CD4-positive, alpha-beta T cell treated with Interleukin-15 for 4 hours (primary cell): Measurements from ENCODE around the gene HOXA7.

Experiments used
- DNase-seq: peaks from one replicate; pipeline ENCODE4 v3.0.0-alpha.2; 2020; ENCODE audit warnings: low spot score

The HOXA7 gene

DNA sequence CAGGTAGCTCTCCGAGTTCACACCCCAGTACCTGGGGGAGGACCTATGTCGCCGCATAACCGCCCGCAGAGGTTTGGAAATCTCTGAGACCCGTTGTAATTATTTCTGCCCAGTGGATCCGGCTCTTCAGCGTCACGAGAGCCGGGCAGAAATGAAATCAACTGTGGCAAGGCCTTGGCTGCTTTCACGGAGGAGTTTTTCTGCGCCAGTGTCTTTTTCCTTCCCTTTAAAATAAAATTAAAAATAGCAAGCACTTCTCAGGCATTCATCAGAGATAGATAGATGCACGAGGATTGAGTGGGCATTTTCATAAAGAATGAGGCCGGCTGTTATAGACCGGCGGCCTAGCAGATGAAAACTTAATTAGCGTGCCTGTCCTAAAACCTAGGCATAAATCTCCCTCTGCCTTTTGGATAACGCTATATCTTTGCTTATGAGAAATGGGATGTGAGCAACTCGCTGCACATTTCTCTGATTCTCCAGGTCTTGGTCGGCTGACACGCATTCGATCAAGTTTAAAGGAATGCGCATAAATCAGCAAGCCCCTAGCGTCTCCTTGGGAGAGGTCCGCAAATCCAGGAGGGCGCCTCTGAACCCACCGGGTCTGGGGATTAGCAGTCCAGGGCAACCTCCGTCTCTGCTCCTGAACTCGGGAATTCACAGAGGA is 37.0 kb upstream of the HOXA7 start:
- DNase-seq: no peak

DNA sequence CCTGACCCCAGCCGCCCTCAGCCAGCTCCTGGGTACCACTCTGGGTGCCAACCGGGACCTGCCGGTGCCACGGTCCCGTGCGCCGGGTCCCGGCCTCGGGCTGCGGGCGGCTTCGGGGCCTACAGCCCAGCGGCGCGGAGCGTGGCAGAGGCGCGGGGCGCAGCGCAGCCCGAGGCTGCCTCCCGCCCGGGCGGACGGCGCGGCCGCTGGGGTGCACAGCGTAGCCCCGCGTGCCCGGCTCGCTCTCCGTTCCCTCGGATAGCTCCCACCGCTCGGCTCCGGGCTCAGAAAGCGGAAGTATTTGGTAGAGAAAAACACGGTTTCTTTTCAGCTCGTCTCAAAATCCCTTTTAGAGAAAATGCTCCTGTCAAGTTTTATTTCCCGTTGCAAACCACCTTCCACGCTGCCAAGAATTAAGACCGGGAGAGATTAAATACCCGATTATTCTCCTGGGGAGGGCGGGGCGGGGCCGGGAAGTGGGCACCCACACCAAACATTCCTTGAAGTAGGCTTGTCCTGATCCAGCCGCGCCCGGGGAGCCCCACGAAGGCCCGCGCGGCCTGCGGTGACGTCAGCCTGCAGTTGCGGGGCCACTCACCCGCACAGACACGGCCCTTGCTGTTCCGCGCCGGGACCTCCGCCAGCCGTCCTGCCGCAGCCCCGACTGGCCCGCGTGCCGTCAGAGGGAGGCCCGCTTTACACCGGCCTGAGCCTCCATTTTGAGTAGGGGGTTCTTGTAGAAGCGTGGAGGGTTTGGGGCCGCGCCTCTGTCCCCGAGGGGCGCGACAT is 36.3 kb upstream of the HOXA7 start:
- DNase-seq: no peak

DNA sequence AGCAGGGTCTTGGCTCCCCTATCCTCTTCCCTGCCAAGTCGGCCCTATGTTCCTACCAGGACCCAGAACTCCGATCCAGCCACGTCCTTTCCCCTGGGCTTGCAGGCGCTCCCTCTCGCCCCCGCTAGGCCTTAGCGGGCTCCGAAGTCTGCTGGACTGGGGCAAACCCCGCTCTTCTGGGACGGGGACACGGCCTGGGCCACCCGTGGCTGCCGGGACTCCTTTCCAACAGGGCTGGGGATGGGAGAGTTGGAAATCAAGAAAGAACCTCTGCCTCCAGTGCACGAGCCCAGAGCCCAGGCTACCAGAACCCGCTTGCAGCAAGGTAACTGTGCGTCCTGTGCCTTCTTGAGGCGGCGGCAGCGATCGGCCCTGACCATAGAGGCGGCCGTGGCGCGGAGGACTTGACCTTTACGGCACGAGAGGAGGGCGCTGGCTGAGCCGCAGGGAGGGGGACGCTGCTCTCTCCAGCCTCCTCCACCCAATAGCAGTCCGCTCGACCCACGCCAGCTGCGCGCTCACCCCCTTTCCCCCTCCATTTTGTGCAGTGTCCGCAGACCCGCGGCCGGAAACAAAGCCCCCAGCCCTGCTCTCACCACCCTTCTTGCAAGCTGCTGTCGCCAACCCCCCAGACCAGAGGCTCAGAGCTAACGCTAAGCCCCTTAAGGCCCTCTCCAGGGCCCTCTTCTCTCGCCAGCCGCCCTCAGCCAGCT is 35.5 kb upstream of the HOXA7 start:
- DNase-seq: no peak

DNA sequence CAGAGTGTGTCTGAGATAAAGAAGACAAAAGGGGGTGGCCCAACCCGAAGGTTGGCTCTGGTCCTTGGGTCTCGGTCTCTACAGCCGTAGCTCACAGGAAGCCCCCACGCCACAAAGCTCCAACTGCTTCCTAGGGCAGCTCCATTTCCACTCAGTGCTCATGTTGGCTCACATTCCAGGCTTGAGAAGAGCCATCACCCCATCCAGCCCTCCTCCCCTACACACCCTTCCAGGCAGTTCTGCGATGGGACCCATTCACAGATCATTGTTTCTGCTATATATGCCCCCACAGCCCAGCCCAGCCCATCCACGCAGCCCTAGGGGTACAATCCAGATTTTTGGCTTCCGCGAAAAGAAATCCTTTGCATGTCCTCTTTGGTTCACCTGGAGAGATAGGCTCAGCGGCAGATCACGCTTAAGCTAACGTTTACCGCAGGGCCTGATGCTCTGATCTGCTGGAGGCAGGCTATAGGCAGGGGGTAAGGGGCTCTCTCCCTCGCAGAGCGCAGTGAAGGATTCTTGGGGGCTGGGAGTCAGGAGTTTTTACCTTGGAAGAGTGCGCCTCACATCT is 34.8 kb upstream of the HOXA7 start:
- no peak for DNase-seq

DNA sequence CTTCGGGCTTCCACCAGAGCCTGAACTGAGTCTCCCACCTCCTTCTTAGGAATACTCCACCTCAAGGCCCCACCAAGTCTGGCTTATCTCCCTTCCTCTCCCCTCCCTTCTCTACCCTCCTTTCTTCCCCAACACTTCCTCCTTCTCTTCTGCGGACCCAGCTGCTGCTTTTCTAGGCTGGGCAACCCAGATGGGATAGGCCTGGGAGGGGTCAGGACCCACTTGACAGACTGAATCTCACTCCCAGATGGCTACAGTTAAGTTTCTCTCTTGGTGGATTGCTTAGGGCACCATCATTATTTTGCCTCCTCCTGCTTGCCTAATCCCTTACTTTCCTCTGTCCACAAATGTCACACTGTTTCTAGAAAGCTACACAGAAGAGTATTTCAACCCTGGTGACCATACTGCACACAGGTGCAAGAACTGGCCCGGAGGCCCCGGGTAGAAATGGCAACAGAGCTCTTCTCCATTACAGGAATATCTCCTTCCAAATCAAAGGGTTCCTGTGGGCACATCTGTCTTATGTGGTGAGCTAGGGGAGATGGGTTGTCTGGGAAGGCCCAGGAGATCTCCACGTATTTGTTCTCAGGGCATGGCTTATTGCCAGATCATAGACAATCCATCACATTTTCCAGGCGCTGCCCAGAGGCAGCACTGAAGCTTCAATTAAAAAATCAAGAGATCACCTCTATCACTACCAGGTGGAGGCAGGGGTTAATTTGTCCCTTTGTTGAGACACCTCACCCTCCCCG is 33.7 kb upstream of the HOXA7 start:
- no peak for DNase-seq

DNA sequence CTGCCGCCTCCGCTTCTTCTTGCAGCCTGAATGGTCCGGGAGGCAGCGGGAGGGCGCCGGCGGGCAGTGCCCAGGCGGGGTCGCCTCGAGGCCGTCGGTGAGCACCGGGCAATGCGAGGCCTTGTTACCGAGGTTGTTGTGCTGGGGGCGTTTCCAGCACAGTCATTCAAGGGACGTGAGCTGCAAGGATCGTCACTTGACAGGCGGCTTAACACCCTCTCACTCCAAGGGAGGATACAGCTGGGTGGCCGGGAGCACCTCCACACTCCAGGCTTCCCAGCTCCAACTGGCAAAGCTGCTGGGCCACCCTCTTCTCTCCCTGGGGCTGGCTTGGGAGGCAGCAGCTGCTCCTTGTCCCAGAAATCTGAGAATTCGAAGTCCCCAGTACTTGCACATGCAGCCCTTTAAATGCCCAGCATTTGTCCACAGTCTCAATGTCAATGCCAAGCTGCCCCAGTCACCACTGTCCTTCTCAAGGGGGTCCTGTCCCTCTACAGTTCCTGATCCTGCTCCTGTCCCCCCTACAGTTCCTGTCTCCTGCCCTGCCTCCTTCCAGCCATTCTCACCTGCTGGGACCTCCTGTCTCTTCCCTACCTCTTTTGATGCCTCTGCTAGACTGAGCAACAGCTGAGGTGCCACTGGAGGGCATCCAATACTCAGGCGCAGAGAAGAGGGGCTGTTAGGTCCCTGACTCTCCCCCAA is 33.0 kb upstream of the HOXA7 start:
- DNase-seq: no peak

DNA sequence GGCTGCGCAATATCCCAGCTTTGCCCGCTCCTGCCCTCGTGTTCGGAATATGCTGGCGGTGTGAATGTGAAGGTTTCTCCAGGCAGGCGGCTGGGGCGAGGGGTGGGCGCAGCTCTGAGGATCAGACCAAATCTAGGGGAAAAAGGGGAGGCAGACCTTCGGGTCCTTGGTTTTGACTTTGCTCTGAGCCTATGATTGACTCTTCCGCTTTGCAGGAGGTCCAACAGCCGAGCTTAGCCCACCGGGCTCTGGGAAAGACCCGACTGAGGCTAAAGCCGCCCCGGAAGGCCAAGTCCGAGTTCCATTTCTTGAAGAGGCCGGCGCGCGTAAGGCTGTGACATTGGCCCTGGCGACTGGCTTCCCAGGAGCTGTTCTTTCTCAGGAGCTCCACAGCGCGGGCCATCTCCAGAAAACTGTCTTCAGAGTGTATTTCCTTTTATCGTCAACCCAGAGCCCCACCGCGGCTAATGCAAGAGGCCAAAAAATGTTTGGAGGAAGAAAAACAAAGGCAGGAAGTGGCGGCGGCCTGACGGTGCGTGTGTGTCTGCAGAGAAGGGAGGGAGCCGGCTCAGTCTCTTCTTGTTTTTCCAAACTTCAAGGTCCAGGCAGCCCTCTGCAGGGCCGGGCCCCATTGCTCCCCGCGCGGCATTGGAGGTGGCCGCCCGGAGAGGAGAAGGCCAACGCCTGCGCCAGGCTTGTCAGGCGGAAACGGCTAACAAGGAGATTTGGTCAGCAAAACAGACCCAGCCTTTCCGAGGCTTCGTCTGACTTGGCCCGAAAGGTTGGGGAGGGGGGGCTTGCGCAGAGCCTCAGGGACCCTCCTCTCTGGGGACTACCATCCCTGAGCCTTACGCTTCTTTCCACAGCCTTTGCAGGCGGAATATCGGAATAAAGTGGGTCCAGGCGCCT is 32.2 kb upstream of the HOXA7 start:
- no peak for DNase-seq

DNA sequence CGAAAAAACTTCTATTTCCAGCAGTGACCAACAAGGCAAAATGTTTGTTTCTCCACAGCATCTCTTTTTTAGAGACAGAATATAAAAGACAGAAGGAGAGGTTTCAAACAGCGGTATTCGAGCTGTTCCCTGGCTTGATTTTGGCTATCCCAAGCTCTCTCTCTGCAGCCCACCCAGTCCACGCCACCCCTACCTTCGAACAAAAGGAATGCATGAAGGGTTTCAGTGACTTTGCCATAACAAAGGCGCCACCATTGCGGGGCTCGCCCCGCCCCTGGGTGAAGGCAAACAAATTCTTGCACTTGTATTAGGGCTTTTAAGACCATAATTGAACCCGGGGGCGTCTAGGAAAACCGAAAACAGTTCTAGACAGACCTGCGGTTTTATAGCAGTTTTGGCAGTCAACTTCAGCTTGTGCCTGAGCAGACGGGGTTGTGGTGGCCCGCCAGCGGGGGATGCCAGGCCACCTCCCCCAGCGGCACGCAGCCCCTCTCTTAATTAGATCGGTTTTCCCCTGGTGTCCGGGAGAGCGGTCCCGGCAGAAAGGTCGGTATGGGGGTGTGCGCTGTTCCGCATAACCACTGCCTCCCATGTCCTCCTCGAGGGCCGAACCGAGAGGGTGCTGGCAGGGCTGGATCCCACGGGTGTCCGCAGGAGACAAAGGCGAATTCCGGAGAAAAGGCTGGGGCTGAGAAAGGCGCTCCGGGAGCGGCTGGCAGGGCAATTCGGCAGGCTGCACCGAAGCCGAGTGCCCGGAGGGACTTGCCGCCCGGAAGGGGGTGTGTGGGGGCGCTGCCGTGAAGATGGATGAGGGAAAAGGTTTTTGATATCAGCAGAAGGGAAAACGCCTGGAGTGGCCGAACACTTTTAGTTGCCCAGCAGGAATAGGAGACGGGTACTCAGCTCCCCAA is 31.3 kb upstream of the HOXA7 start:
- DNase-seq: no peak

DNA sequence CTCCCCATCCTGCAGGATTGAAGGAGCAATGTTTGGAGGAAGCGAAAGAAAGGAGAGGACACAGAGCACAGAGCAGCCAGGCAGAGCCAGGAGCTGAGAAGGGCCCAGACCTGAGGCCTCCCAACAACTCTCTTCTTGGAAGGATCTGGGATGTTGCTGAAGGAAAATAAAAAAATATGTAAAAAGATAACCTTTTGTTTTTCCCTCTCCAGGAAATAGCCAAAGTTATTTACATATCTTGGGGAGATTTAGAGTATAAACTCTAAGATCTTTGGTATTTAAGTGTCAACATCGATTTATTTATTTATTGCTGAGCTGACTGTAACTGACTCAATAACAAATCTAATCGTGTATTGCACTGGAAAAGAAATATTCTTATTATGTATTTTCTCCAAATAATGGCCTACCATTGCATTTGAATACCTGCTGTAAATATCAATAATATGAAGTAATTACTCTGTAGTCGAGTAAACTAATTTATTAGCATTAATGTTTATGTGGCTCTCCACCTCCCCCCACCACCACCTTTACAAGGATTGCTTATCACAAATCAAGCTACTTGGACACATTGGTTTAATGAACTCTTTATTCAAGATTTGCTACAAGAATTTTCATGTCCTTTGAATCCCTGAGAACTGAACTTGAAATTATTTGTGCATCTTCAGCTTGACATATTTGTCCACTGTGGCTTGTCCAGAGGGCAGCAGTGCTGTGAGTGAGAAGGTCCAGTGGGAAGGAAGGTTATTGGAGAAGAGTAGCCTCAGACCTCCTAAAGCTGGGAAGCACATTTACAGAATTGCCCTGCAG is 30.4 kb upstream of the HOXA7 start:
- DNase-seq: no peak

DNA sequence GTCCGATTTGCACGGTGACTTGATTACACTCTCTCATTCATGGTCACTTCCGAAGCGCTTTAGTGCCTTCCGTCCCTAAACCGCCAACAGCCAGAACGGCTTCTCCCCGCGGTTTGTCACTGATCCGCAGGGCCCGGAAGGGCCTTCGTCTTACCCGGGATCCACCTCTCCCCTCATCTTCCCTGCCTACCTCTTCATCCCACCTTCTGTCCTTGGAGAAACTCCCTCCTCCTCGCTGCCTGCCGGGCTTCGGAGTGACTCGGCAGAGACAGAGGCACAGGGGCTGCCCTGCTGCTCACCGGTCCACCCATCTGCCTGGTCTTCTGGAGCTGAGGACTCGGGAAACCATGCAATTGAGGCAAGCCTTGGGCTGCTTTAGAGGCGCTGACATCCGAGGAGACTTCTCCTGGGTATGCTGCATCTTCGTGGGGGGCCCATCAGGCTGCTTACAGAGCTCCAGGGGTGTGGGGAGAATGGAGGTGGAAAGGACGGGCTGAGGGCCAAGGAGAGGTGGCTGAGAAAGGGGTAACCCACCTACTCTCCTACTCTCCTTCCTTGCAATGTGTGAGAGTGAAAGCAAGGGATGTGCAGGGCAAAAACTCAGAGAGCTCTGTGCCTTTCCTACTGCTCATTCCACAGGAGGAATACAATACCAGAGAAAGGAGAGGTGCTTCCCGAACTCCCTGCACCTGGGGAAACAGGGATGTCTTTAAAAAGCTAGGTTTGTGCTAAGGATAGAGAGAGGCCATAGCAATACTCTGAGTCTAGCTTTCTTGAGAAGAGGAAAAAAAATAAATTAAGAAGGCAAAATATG is 29.6 kb upstream of the HOXA7 start:
- DNase-seq: no peak

DNA sequence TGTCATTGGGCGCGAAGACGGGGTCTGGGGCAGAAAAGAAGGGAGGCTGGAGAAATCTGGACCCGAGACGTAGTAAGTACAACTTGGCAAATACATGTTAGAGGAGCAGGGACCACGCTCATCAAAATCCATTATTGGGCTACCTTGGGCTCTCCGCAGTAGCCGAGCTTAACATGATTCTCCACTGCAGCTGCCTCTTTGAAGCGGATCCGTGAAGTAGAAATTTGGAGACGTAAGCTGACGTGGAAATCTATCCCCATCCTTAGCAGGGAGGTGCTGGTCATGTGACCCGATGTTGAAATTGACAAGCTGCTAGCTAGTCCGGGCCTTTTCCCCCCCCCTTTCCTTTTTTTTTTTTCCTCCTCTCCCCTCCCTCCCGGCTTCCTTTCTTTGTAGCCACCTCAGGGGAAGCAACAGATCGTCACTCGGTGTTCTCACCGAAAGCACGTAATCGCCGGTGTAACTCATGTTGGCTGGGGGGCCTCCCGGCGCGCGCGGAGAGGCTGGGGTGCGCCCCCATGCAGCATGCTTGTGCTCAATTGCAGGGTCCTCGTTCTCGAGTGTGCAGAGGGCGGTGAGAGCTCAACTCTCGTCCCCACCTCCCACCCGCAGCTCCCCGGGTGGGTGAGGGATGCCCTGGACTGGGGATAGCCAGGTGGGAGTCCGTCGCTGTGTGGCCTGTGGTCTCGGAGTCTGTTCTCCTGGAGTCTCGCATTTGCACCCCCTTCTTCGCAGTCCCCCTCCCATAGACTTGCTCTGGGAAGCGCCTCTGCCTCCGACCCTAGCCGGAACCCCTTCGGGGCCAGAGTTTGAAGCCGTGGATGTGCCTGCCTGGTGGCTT is 28.8 kb upstream of the HOXA7 start, which contains the start of gene HOXA11:
Gene HOXA11 (minus strand): TSS at position 220 of the 841 bp plus-strand sequence. CDS start 88 bp downstream, at position 132.
- no peak for DNase-seq

DNA sequence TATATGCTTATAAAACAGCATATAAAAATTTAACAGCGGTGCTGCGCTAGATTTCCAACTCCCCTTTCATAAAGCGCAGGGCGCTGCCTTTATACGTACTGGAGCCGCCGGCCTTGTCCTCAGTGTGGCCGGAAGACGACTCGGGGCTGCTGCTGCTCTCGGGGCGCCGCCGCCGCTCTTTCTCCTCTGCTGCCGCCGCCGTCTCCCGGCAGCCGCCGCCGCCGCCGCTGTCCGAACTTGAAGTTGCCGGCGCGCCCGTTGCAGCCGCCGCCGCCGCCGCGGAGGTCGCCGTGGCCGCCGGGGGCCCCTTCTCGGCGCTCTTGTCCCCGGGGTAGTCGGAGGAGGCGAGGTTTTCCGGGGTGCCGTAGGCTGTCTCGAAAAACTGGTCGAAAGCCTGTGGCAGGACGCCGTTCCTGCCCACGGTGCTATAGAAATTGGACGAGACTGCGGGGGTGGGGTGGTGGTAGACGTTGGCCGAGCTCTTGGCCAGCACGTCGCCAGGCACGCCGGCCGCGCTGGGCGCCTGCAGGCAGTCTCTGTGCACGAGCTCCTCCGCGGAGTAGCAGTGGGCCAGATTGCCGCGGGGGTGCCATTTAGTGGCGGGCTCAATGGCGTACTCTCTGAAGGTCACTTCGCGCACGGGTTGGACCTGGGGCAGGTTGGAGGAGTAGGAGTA is 28.0 kb upstream of the HOXA7 start:
- DNase-seq: no peak

DNA sequence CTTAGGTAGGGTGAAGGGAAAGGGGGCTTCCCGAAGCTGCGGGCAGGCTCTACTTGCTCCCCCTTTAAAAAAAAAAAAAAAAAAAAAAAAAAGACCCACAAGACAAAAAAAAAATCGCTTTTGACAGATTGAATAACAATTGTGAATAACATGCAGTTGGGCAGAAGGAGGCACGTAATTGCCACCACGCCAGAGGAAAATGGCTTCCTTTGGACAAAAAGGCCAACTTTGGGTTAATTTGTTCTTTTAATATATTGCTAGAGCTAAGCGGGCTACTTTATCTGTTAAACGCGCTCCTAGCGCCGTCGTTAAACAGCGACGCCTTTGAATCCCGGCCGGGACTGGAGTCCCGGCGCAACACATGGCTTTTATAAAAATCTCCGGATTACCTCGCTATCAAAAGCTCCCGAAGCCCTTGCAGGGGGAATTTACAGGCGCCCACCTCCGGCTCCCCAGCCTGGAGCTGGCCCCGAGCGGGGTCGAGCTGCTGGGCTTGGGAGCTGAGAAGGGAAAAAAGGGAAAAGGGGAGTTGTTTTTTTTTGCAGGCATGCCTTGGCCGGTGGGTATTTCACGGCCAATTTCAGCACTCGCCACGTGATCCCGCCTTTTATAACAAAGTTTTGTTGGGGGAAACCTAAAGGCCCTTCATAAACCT is 27.3 kb upstream of the HOXA7 start:
- DNase-seq: no peak

DNA sequence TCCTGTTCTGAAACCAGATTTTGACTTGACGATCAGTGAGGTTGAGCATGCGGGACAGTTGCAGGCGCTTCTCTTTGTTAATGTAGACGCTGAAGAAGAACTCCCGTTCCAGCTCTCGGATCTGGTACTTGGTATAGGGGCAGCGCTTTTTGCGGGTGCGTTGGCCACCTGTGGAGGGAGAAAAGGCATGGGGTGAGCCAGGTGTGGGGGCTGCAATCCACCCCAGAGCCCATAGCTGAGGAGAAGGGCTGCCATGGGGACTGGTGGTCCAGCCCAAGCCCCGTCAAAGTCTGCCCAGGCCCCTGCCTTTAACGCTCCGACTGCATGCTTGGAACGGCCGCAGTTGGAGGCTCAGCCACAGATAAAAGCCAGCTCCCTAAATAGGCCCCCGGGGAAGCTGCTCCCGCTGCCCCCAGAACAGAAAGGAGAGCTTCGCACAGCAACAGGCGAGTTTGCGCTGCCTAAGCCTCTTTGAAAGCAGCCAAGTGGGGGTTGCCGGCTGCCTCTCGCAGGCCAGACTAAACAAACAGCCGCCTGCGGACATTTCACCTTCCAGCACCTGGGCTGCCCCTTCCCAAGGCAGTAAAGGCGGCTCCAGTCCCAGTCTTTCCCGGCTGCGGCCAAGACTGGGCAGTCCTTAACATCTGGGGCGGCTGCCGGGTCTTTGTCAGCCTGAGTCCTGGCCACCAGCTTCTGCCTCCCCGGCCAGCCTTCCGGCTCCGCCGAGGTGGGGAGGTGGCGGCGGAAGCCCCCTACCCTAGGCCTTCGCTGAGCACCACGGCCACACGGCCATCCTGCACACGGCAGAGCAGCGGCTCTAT is 26.6 kb upstream of the HOXA7 start:
- DNase-seq: no peak
